HEK293T (cell line): ENCODE results near the gene EP300.

Source experiments
- ARNT ChIP-seq: fragments of 450-650 bp; IDR thresholded peaks from 2 replicates; pipeline ENCODE4 v1.6.1; 2017; ENCODE audit warnings: mild to moderate bottlenecking
- FOXK2 ChIP-seq: fragments of 450-650 bp; IDR thresholded peaks from 2 replicates; pipeline ENCODE4 v1.6.1; 2016; ENCODE audit warnings: mild to moderate bottlenecking
- L3MBTL2 ChIP-seq: fragments of 450-650 bp; conservative IDR thresholded peaks from 2 replicates; pipeline ENCODE4 v1.6.1; 2016; ENCODE audit warnings: mild to moderate bottlenecking
- LEF1 ChIP-seq: fragments of 450-650 bp; IDR thresholded peaks from 2 replicates; pipeline ENCODE4 v1.6.1; 2017; ENCODE audit warnings: mild to moderate bottlenecking, borderline replicate concordance
- SP1 ChIP-seq: fragments of 450-650 bp; IDR thresholded peaks from 2 replicates; pipeline ENCODE4 v1.6.1; 2017
- TARDBP ChIP-seq: fragments of 450-650 bp; IDR thresholded peaks from 2 replicates; pipeline ENCODE4 v1.6.1; 2016
- ZNF384 ChIP-seq: fragments of 450-650 bp; IDR thresholded peaks from 2 replicates; pipeline ENCODE4 v1.6.1; 2016

DNA sequence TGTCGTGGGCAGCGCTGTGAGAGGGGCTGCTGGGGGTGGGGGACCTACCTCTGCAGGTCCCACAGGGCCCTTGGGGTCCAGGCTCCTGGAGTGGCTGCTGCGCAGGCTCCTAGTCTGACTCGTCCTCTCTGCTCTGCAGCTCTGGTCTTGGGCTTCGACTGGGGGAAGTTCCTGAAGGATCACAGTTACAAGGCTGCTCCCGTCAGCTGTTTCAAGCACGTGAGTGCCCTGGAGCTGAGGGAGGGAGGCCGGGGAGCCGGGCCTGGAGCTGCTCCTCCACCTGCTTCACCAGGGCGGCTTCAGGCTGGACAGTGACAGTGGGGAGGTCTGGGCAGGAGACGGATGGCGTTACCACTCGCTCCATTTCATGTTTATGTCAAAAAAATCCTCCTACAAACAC lies 124.6 kb downstream of the EP300 start:
- TF ChIP-seq L3MBTL2 = no peak
- no peak for TF ChIP-seq LEF1
- TF ChIP-seq TARDBP = no peak
- TF ChIP-seq FOXK2 = no peak
- no peak for TF ChIP-seq ZNF384
- TF ChIP-seq SP1 = no peak
- TF ChIP-seq ARNT = no peak
